Measurements from ENCODE around the gene SYPL1. TPM values are rescaled to one million over a fixed set of nuclear protein-coding genes. Genes with fewer than 3 reads are reported as not detected.

Gene SYPL1
- polyA plus RNA-seq, 6 donors from 2014 or later = 234 to 353 (median 246) TPM

- H3K27me3 Mint-ChIP-seq = no peaks in the 10 kb centered on the region
- no peak for ATAC-seq (ENCODE audit: low read depth in 2 of 2)
- H3K4me3 Mint-ChIP-seq = peak overlapping the region; percentile 43 to 88 (median 74)
- H3K4me1 Mint-ChIP-seq = peaks cover 70 to 94% (median 81%) of the 10 kb centered on the region in 3 donors
- H3K27ac Mint-ChIP-seq = peak overlapping the region; percentile 98 to 100 (median 100)
- DNase-seq = peak; percentile 41
- H3K36me3 Mint-ChIP-seq = no peaks in the 10 kb centered on the region
- H3K9me3 Mint-ChIP-seq = peaks cover 0 to 2% (median 0%) of the 10 kb centered on the region in 7 donors
Observed at GRCh38 chr7:106074257-106074656, 37.9 kb downstream of the SYPL1 start.

GRCh38 chr7:106073701-106074100 is 38.4 kb downstream of the SYPL1 start:
- no peak for DNase-seq
- Mint-ChIP-seq H3K4me3 (peak overlapping the region in 7 of 8 donors; percentile 43 to 88 (median 73)), H3K4me1 (peaks cover 70 to 94% (median 81%) of the 10 kb centered on the region in 3 donors), H3K36me3 (no peaks in the 10 kb centered on the region), H3K9me3 (peaks cover 0 to 2% (median 0%) of the 10 kb centered on the region in 7 donors), H3K27ac (peak overlapping the region; percentile 98 to 100 (median 100)), H3K27me3 (no peaks in the 10 kb centered on the region)
- no peak for ATAC-seq (ENCODE audit: low read depth in 2 of 2)

GRCh38 chr7:106072715-106073091 is 39.4 kb downstream of the SYPL1 start:
- Mint-ChIP-seq H3K27ac (peak overlapping the region; percentile 98 to 100 (median 100)), H3K4me1 (peaks cover 78 to 98% (median 87%) of the 10 kb centered on the region in 3 donors), H3K4me3 (peak overlapping the region in 6 of 8 donors; percentile 29 to 92 (median 87)), H3K36me3 (no peaks in the 10 kb centered on the region), H3K9me3 (no peaks in the 10 kb centered on the region), H3K27me3 (no peaks in the 10 kb centered on the region)
- DNase-seq (no peak), ATAC-seq (ENCODE audit: low read depth in 2 of 2) (no peak)

- H3K4me1 Mint-ChIP-seq = peaks cover 75 to 100% (median 89%) of the 10 kb centered on the region in 3 donors
- no peaks in the 10 kb centered on the region for H3K36me3 Mint-ChIP-seq
- peak overlapping the region; percentile 98 to 100 (median 100) for H3K27ac Mint-ChIP-seq
- no peaks in the 10 kb centered on the region for H3K9me3 Mint-ChIP-seq
- H3K27me3 Mint-ChIP-seq = no peaks in the 10 kb centered on the region
- ATAC-seq (ENCODE audit: low read depth in 2 of 2) = no peak
- no peak for DNase-seq
- peak overlapping the region; percentile 74 to 92 (median 87) for H3K4me3 Mint-ChIP-seq
Observed at GRCh38 chr7:106071999-106072714, 40.0 kb downstream of the SYPL1 start.

- Mint-ChIP-seq H3K9me3 (no peaks in the 10 kb centered on the region), H3K4me1 (peaks cover 75 to 100% (median 89%) of the 10 kb centered on the region in 3 donors), H3K4me3 (peak overlapping the region; percentile 74 to 92 (median 87)), H3K36me3 (no peaks in the 10 kb centered on the region), H3K27ac (peak overlapping the region; percentile 98 to 100 (median 100)), H3K27me3 (no peaks in the 10 kb centered on the region)
- DNase-seq (peak; percentile 87), ATAC-seq (ENCODE audit: low read depth in 2 of 2) (peak; percentile 89 to 92)
Observed at GRCh38 chr7:106071356-106071998, 40.6 kb downstream of the SYPL1 start.

GRCh38 chr7:106070567-106071254 is 41.4 kb downstream of the SYPL1 start:
- peak overlapping the region; percentile 98 to 100 (median 100) for H3K27ac Mint-ChIP-seq
- ATAC-seq (ENCODE audit: low read depth in 2 of 2) (no peak), DNase-seq (no peak)
- H3K9me3 Mint-ChIP-seq = no peaks in the 10 kb centered on the region
- H3K27me3 Mint-ChIP-seq = no peaks in the 10 kb centered on the region
- H3K4me1 Mint-ChIP-seq = peaks cover 71 to 99% (median 90%) of the 10 kb centered on the region in 3 donors
- H3K36me3 Mint-ChIP-seq = no peaks in the 10 kb centered on the region
- peak overlapping the region; percentile 74 to 92 (median 87) for H3K4me3 Mint-ChIP-seq

GRCh38 chr7:106070201-106070551 is 41.9 kb downstream of the SYPL1 start:
- DNase-seq (no peak), ATAC-seq (ENCODE audit: low read depth in 2 of 2) (no peak)
- no peaks in the 10 kb centered on the region for H3K9me3 Mint-ChIP-seq
- H3K27ac Mint-ChIP-seq = peak overlapping the region; percentile 98 to 100 (median 100)
- H3K36me3 Mint-ChIP-seq = no peaks in the 10 kb centered on the region
- no peaks in the 10 kb centered on the region for H3K27me3 Mint-ChIP-seq
- H3K4me3 Mint-ChIP-seq = peak overlapping the region in 7 of 8 donors; percentile 74 to 92 (median 86)
- H3K4me1 Mint-ChIP-seq = peaks cover 72 to 99% (median 94%) of the 10 kb centered on the region in 3 donors

- peaks cover 74 to 99% (median 96%) of the 10 kb centered on the region in 3 donors for H3K4me1 Mint-ChIP-seq
Observed at GRCh38 chr7:106069471-106070200, 42.5 kb downstream of the SYPL1 start.

GRCh38 chr7:106068986-106069385 is 43.1 kb downstream of the SYPL1 start:
- Mint-ChIP-seq H3K9me3 (no peaks in the 10 kb centered on the region), H3K27ac (peak overlapping the region; percentile 87 to 100 (median 100)), H3K4me3 (peak overlapping the region; percentile 34 to 88 (median 72)), H3K4me1 (peaks cover 74 to 99% (median 96%) of the 10 kb centered on the region in 3 donors), H3K36me3 (no peaks in the 10 kb centered on the region), H3K27me3 (no peaks in the 10 kb centered on the region)
- ATAC-seq (ENCODE audit: low read depth in 2 of 2) (no peak), DNase-seq (no peak)

More at GRCh38 chr7:106069471-106070200, 42.5 kb downstream of the SYPL1 start:
- Mint-ChIP-seq H3K36me3 (no peaks in the 10 kb centered on the region), H3K9me3 (no peaks in the 10 kb centered on the region), H3K4me3 (peak overlapping the region; percentile 6 to 92 (median 74)), H3K27me3 (no peaks in the 10 kb centered on the region), H3K27ac (peak overlapping the region; percentile 87 to 100 (median 100))
- no peak for DNase-seq
- no peak for ATAC-seq (ENCODE audit: low read depth in 2 of 2)

- no peak for ATAC-seq (ENCODE audit: low read depth in 2 of 2)
- no peaks in the 10 kb centered on the region for H3K9me3 Mint-ChIP-seq
- H3K27ac Mint-ChIP-seq = peak overlapping the region; percentile 87 to 100 (median 100)
- no peak for DNase-seq
- H3K4me1 Mint-ChIP-seq = peaks cover 71 to 99% (median 96%) of the 10 kb centered on the region in 3 donors
- H3K27me3 Mint-ChIP-seq = no peaks in the 10 kb centered on the region
- H3K36me3 Mint-ChIP-seq = no peaks in the 10 kb centered on the region
- H3K4me3 Mint-ChIP-seq = peak overlapping the region; percentile 0 to 88 (median 68)
Observed at GRCh38 chr7:106068538-106068961, 43.6 kb downstream of the SYPL1 start.

GRCh38 chr7:106067678-106068077 is 44.4 kb downstream of the SYPL1 start:
- peak overlapping the region in 3 of 8 donors; percentile 5 to 12 (median 5) for H3K4me3 Mint-ChIP-seq
- DNase-seq (no peak), ATAC-seq (ENCODE audit: low read depth in 2 of 2) (no peak)
- no peaks in the 10 kb centered on the region for H3K27me3 Mint-ChIP-seq
- H3K27ac Mint-ChIP-seq = peak overlapping the region in 5 of 6 donors; percentile 33 to 100 (median 98)
- no peaks in the 10 kb centered on the region for H3K36me3 Mint-ChIP-seq
- no peaks in the 10 kb centered on the region for H3K9me3 Mint-ChIP-seq
- peaks cover 73 to 99% (median 97%) of the 10 kb centered on the region in 3 donors for H3K4me1 Mint-ChIP-seq

- H3K4me1 Mint-ChIP-seq = peaks cover 72 to 99% (median 97%) of the 10 kb centered on the region in 3 donors
- DNase-seq (no peak), ATAC-seq (ENCODE audit: low read depth in 2 of 2) (no peak)
- H3K36me3 Mint-ChIP-seq = no peaks in the 10 kb centered on the region
- peaks cover 0 to 6% (median 0%) of the 10 kb centered on the region in 7 donors for H3K9me3 Mint-ChIP-seq
- H3K4me3 Mint-ChIP-seq = peak overlapping the region in 2 of 8 donors; percentile 37 to 51
- H3K27me3 Mint-ChIP-seq = no peaks in the 10 kb centered on the region
- peak overlapping the region in 5 of 6 donors; percentile 58 to 98 (median 62) for H3K27ac Mint-ChIP-seq
Observed at GRCh38 chr7:106065575-106066500, 46.3 kb downstream of the SYPL1 start.
